H9 (cell line): Measurements from ENCODE around the gene MYOZ2. TPM values are rescaled to one million over a fixed set of nuclear protein-coding genes. Genes with fewer than 3 reads are reported as not detected.

Experiments used
- DNase-seq: peaks from one replicate; pipeline ENCODE4 v3.0.0-alpha.2; 2017
- H2AFZ ChIP-seq: one replicate; pipeline ENCODE4 v1.6.1; 2013; ENCODE audit warnings: mild to moderate bottlenecking, low read length, control low read depth, moderate library complexity
- H2AK5ac ChIP-seq: 2 replicates; pipeline ENCODE4 v1.6.1; 2013; ENCODE audit warnings: low read length, control low read depth, mixed read lengths; ENCODE audit not compliant: insufficient read length
- H2BK120ac ChIP-seq: one replicate; pipeline ENCODE4 v1.6.1; 2013; ENCODE audit warnings: low read depth, mild to moderate bottlenecking, low read length, control low read depth, inconsistent platforms; ENCODE audit not compliant: poor library complexity, severe bottlenecking
- H2BK12ac ChIP-seq: 2 replicates; pipeline ENCODE4 v1.6.1; 2013; ENCODE audit warnings: low read length, control low read depth, mixed read lengths, low read depth; ENCODE audit not compliant: insufficient read length
- H2BK15ac ChIP-seq: 2 replicates; pipeline ENCODE4 v1.6.1; 2013; ENCODE audit warnings: low read depth, low read length, control low read depth
- H2BK20ac ChIP-seq: one replicate; pipeline ENCODE4 v1.6.1; 2013; ENCODE audit warnings: low read depth, mild to moderate bottlenecking, low read length, control low read depth, inconsistent platforms; ENCODE audit not compliant: poor library complexity, severe bottlenecking
- H2BK5ac ChIP-seq: 2 replicates; pipeline ENCODE4 v1.6.1; 2013; ENCODE audit warnings: low read length, control low read depth, mixed read lengths; ENCODE audit not compliant: insufficient read length
- H3K14ac ChIP-seq: 2 replicates; pipeline ENCODE4 v1.6.1; 2013; ENCODE audit warnings: low read length, control low read depth; ENCODE audit not compliant: insufficient read depth
- H3K18ac ChIP-seq: 2 replicates; pipeline ENCODE4 v1.6.1; 2013; ENCODE audit warnings: low read depth, mild to moderate bottlenecking, mixed read lengths, low read length, control low read depth; ENCODE audit not compliant: insufficient read length
- H3K23ac ChIP-seq: 2 replicates; pipeline ENCODE4 v1.6.1; 2013; ENCODE audit warnings: low read length, control low read depth, mixed read lengths, low read depth; ENCODE audit not compliant: insufficient read length
- H3K23me2 ChIP-seq: 2 replicates; pipeline ENCODE4 v1.6.1; 2013; ENCODE audit warnings: low read depth, mild to moderate bottlenecking, mixed read lengths, low read length, control low read depth; ENCODE audit not compliant: insufficient read length, poor library complexity, severe bottlenecking
- H3K27ac ChIP-seq: 2 replicates; pipeline ENCODE4 v1.5.1; 2013; ENCODE audit warnings: low read length, control low read depth, mixed read lengths, low read depth; ENCODE audit not compliant: insufficient read length
- H3K27me3 ChIP-seq: 2 replicates; pipeline ENCODE4 v1.6.1; 2013; ENCODE audit warnings: low read length, control low read depth, inconsistent platforms; ENCODE audit not compliant: insufficient read depth
- H3K4ac ChIP-seq: 2 replicates; pipeline ENCODE4 v1.6.1; 2013; ENCODE audit warnings: low read depth, mild to moderate bottlenecking, control low read depth, inconsistent platforms, low read length, moderate library complexity
- H3K4me1 ChIP-seq: 2 replicates; pipeline ENCODE4 v1.6.1; 2013; ENCODE audit warnings: low read length, control low read depth, inconsistent platforms; ENCODE audit not compliant: insufficient read depth
- H3K4me2 ChIP-seq: 2 replicates; pipeline ENCODE4 v1.6.1; 2013; ENCODE audit warnings: low read length, control low read depth, mixed read lengths; ENCODE audit not compliant: insufficient read length, insufficient read depth
- H3K56ac ChIP-seq: 2 replicates; pipeline ENCODE4 v1.6.1; 2013; ENCODE audit warnings: low read depth, mild to moderate bottlenecking, mixed read lengths, low read length, control low read depth; ENCODE audit not compliant: insufficient read length
- H3K79me1 ChIP-seq: 2 replicates; pipeline ENCODE4 v1.6.1; 2013; ENCODE audit warnings: low read depth, mild to moderate bottlenecking, moderate library complexity, low read length, control low read depth, inconsistent platforms; ENCODE audit not compliant: insufficient read depth, poor library complexity, severe bottlenecking
- H3K79me2 ChIP-seq: 2 replicates; pipeline ENCODE4 v1.6.1; 2013; ENCODE audit warnings: low read length, control low read depth, inconsistent platforms; ENCODE audit not compliant: insufficient read depth
- H3K9ac ChIP-seq: 2 replicates; pipeline ENCODE4 v1.6.1; 2013; ENCODE audit warnings: low read length, control low read depth, mixed read lengths; ENCODE audit not compliant: insufficient read length; ENCODE audit errors: extremely low read depth
- H3K9me3 ChIP-seq: one replicate; pipeline ENCODE4 v1.6.1; 2013; ENCODE audit warnings: low read depth, low read length, inconsistent platforms; ENCODE audit not compliant: control insufficient read depth
- H3T11ph ChIP-seq: one replicate; pipeline ENCODE4 v1.6.1; 2013; ENCODE audit warnings: mild to moderate bottlenecking, low read length, control low read depth, inconsistent platforms
- H4K20me1 ChIP-seq: one replicate; pipeline ENCODE4 v1.6.1; 2013; ENCODE audit not compliant: control insufficient read depth, insufficient read length, insufficient read depth
- H4K5ac ChIP-seq: 2 replicates; pipeline ENCODE4 v1.6.1; 2013; ENCODE audit warnings: low read depth, mild to moderate bottlenecking, mixed read lengths, low read length, control low read depth; ENCODE audit not compliant: insufficient read length
- H4K8ac ChIP-seq: replicated peaks from 2 replicates; pipeline ENCODE4 v1.6.1; 2013; ENCODE audit warnings: low read length, control low read depth, mixed read lengths, low read depth; ENCODE audit not compliant: insufficient read length
- H4K91ac ChIP-seq: 2 replicates; pipeline ENCODE4 v1.6.1; 2013; ENCODE audit warnings: low read depth, mild to moderate bottlenecking, moderate library complexity, mixed read lengths, low read length, control low read depth; ENCODE audit not compliant: insufficient read length
- H3K27ac Mint-ChIP-seq, 3 experiments: 2 replicates in 2 of 3; 3 replicates in 1 of 3; pipeline ENCODE4 v1.8.0; 2020 to 2021; ENCODE audit warnings: mixed read lengths in 3 of 3, mild to moderate bottlenecking in 1 of 3, moderate library complexity in 1 of 3
- H3K27me3 Mint-ChIP-seq: 2 replicates; pipeline ENCODE4 v1.8.0; 2021; ENCODE audit warnings: low read depth, mild to moderate bottlenecking, moderate library complexity, mixed read lengths
- H3K36me3 Mint-ChIP-seq, 3 experiments: 2 replicates in 2 of 3; 3 replicates in 1 of 3; pipeline ENCODE4 v1.8.0; 2020 to 2021; ENCODE audit warnings: low read depth in 3 of 3, mixed read lengths in 3 of 3; ENCODE audit not compliant: insufficient read depth in 1 of 3
- H3K4me1 Mint-ChIP-seq, 2 experiments: 2 replicates each; pipeline ENCODE4 v1.8.0; 2020; ENCODE audit warnings: mixed read lengths in 2 of 2
- H3K4me3 Mint-ChIP-seq, 2 experiments: 2 replicates in 1 of 2; 3 replicates in 1 of 2; pipeline ENCODE4 v1.8.0; 2020 to 2021; ENCODE audit warnings: mild to moderate bottlenecking in 2 of 2, mixed read lengths in 2 of 2, moderate library complexity in 1 of 2
- H3K9me3 Mint-ChIP-seq, 2 experiments: 2 replicates in 1 of 2; 3 replicates in 1 of 2; pipeline ENCODE4 v1.8.0; 2020; ENCODE audit warnings: mild to moderate bottlenecking in 2 of 2, mixed read lengths in 2 of 2, moderate library complexity in 1 of 2
- WGBS: extraction: QIAGEN DNeasy Blood & Tissue Kit; methylation state at CpG from one replicate; pipeline ENCODE4 v1.1.7; 2013; ENCODE audit warnings: missing lambda C conversion rate, low lambda C conversion rate, mixed read lengths; ENCODE audit not compliant: insufficient read length; ENCODE audit errors: extremely low coverage; 5-methylcytosine and 5-hydroxymethylcytosine counted together
- total RNA-seq: library from RNA; stranded (reverse); gene quantifications from 2 replicates; pipeline ENCODE4 v1.2.1, GENCODE V29; 2021
- TF ChIP-seq, protein P1 (sequence below): fragments of 200-600 bp; sonication (generic); conservative IDR thresholded peaks from 3 replicates; pipeline ENCODE4 v1.8.0; 2021; ENCODE audit warnings: antibody characterized with exemption, mild to moderate bottlenecking

MYOZ2 gene
- total RNA-seq, 1 experiment from 2014 or later, result not detected

DNA sequence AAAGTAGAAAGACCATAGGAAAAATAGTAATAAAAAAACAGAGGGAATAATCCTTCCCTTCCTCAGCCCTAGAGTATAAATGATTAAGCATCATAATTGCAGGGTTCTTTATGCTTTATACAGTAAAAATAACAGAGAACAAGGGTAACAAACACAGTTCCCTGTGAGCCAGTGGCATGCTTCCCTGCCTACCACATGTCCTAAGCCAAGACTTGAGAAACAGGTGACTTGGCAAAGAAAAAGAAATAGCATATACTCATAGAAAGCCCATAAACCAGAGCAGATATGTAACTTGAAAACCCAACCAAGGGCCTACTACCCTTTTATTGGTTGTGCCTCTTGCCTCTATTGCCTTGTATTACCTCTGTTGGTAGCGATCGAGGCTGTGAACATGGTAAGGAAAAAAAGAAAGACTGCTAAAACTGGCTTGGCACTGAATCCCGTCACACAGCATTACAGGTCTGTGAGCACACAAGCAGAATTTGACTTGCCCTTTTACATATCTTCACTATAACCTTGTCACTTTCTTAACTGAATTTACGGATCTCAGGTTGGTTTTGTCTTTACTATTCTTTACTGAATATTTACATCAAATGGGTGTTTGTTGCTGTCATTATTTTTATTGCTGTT, 30.9 kb upstream of the MYOZ2 start:
- H3K4me3 Mint-ChIP-seq, result no peak overlapping the region
- Histone ChIP-seq H2BK120ac (no peak overlapping the region), H3K14ac (no peak overlapping the region), H2BK15ac (no peak overlapping the region), H3K79me2 (no peaks in the 10 kb centered on the region), H2BK12ac (no peak overlapping the region), H2AFZ (no peak overlapping the region), H3K23me2 (no peaks in the 10 kb centered on the region), H3K4me1 (no peaks in the 10 kb centered on the region; the same call in 1 of the 2 replicates), H3K27me3 (no peaks in the 10 kb centered on the region), H3K9me3 (no peaks in the 10 kb centered on the region), H4K5ac (no peak overlapping the region), H2BK20ac (no peak overlapping the region), H3K79me1 (no peaks in the 10 kb centered on the region), H3K23ac (no peak overlapping the region), H3K56ac (no peak overlapping the region), H3T11ph (no peak overlapping the region), H3K27ac (no peak overlapping the region), H3K4ac (no peak overlapping the region), H2BK5ac (no peak overlapping the region), H3K18ac (no peak overlapping the region), H4K91ac (no peak overlapping the region), H4K8ac (no peak overlapping the region), H4K20me1 (no peaks in the 10 kb centered on the region), H3K4me2 (no peak overlapping the region), H2AK5ac (no peak overlapping the region), H3K9ac (no peak overlapping the region)
- H3K9me3 Mint-ChIP-seq, result no peaks in the 10 kb centered on the region
- TF ChIP-seq, protein P1, sequence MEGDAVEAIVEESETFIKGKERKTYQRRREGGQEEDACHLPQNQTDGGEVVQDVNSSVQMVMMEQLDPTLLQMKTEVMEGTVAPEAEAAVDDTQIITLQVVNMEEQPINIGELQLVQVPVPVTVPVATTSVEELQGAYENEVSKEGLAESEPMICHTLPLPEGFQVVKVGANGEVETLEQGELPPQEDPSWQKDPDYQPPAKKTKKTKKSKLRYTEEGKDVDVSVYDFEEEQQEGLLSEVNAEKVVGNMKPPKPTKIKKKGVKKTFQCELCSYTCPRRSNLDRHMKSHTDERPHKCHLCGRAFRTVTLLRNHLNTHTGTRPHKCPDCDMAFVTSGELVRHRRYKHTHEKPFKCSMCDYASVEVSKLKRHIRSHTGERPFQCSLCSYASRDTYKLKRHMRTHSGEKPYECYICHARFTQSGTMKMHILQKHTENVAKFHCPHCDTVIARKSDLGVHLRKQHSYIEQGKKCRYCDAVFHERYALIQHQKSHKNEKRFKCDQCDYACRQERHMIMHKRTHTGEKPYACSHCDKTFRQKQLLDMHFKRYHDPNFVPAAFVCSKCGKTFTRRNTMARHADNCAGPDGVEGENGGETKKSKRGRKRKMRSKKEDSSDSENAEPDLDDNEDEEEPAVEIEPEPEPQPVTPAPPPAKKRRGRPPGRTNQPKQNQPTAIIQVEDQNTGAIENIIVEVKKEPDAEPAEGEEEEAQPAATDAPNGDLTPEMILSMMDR, result no peak
- H3K36me3 Mint-ChIP-seq, result no peaks in the 10 kb centered on the region
- no CpG with 5 or more reads among the region's 4 CpGs for WGBS
- H3K4me1 Mint-ChIP-seq, result peaks cover 18 to 22% of the 10 kb centered on the region in 2 experiments
- H3K27ac Mint-ChIP-seq, result no peak overlapping the region
- DNase-seq, result no peak
- H3K27me3 Mint-ChIP-seq, result no peaks in the 10 kb centered on the region
